ENCODE results near the gene FLNB.
A peak's percentile ranks its signal among the peaks of the same experiment; 100 is the strongest.

The FLNB gene

GRCh38 chr3:58063022-58063815, 55.0 kb downstream of the FLNB start:
- Histone ChIP-seq H3K23ac (ENCODE audit: low read length in 2 of 2) (no peak overlapping the region), H3K9ac (ENCODE audit: low read length) (peak overlapping the region; percentile 16), H3K4ac (ENCODE audit: low read depth in 1 of 2, low read length in 2 of 2) (peak overlapping the region in 1 of 2 experiments; percentile 29), H4K91ac (ENCODE audit: low read length) (peak overlapping the region; percentile 14), H3K4me1 (ENCODE audit: control insufficient read depth, insufficient read depth, low read depth, low read length) (peaks cover 42% of the 10 kb centered on the region), H2AFZ (ENCODE audit: low read depth, low read length) (no peak overlapping the region), H3K4me2 (ENCODE audit: low read length, poor library complexity, severe bottlenecking) (no peak overlapping the region), H3K79me1 (replicated peaks; ENCODE audit: low read length, poor library complexity, severe bottlenecking) (peaks cover 11% of the 10 kb centered on the region), H4K8ac (ENCODE audit: low read length) (peak overlapping the region; percentile 32), H2AK5ac (ENCODE audit: low read length, severe bottlenecking) (peak overlapping the region; percentile 33), H2BK120ac (ENCODE audit: low read depth, low read length) (peak overlapping the region; percentile 11), H3K27ac (ENCODE audit: low read length, poor library complexity, severe bottlenecking) (no peak overlapping the region), H3K4me3 (ENCODE audit: insufficient read depth in 1 of 2, low read depth in 1 of 2, low read length in 2 of 2) (peak overlapping the region in 1 of 2 experiments; percentile 59), H2BK12ac (ENCODE audit: low read length in 2 of 2) (peak overlapping the region; percentile 45 to 80), H3K36me3 (ENCODE audit: control insufficient read depth in 1 of 2, insufficient read depth in 2 of 2, low read depth in 1 of 2, low read length in 2 of 2) (peaks cover 0 to 3% of the 10 kb centered on the region in 2 experiments), H3K27me3 (ENCODE audit: control insufficient read depth in 1 of 2, insufficient read depth in 1 of 2, low read length in 2 of 2) (no peaks in the 10 kb centered on the region), H3K9me3 (ENCODE audit: control insufficient read depth, low read length) (no peaks in the 10 kb centered on the region), H3K18ac (ENCODE audit: low read depth in 1 of 2, low read length in 2 of 2) (peak overlapping the region in 1 of 2 experiments; percentile 67), H2BK15ac (ENCODE audit: low read depth, poor library complexity, severe bottlenecking) (no peak overlapping the region), H2BK5ac (ENCODE audit: low read depth, low read length, poor library complexity, severe bottlenecking) (no peak overlapping the region), H3K14ac (ENCODE audit: low read length in 2 of 2) (peak overlapping the region in 1 of 2 experiments; percentile 46)
- WGBS: 88% methylated on average over 11 of the region's 12 CpGs
- no peak for DNase-seq

GRCh38 chr3:58064923-58065638, 56.9 kb downstream of the FLNB start:
- Histone ChIP-seq H3K27me3 (ENCODE audit: control insufficient read depth in 1 of 2, insufficient read depth in 1 of 2, low read length in 2 of 2) (no peaks in the 10 kb centered on the region), H2BK12ac (ENCODE audit: low read length in 2 of 2) (peak overlapping the region in 1 of 2 experiments; percentile 45), H2BK120ac (ENCODE audit: low read depth, low read length) (no peak overlapping the region), H3K36me3 (ENCODE audit: control insufficient read depth in 1 of 2, insufficient read depth in 2 of 2, low read depth in 1 of 2, low read length in 2 of 2) (peaks cover 0 to 3% of the 10 kb centered on the region in 2 experiments), H3K4me2 (ENCODE audit: low read length, poor library complexity, severe bottlenecking) (no peak overlapping the region), H3K4me3 (ENCODE audit: insufficient read depth in 1 of 2, low read depth in 1 of 2, low read length in 2 of 2) (no peak overlapping the region), H3K9me3 (ENCODE audit: control insufficient read depth, low read length) (no peaks in the 10 kb centered on the region), H3K14ac (ENCODE audit: low read length in 2 of 2) (peak overlapping the region in 1 of 2 experiments; percentile 11), H4K8ac (ENCODE audit: low read length) (peak overlapping the region; percentile 78), H3K18ac (ENCODE audit: low read depth in 1 of 2, low read length in 2 of 2) (peak overlapping the region in 1 of 2 experiments; percentile 64), H3K27ac (ENCODE audit: low read length, poor library complexity, severe bottlenecking) (peak overlapping the region; percentile 63), H3K23ac (ENCODE audit: low read length in 2 of 2) (no peak overlapping the region), H2AFZ (ENCODE audit: low read depth, low read length) (no peak overlapping the region), H2BK15ac (ENCODE audit: low read depth, poor library complexity, severe bottlenecking) (no peak overlapping the region), H3K9ac (ENCODE audit: low read length) (no peak overlapping the region), H3K4me1 (ENCODE audit: control insufficient read depth, insufficient read depth, low read depth, low read length) (peaks cover 43% of the 10 kb centered on the region), H4K91ac (ENCODE audit: low read length) (peak overlapping the region; percentile 34), H3K4ac (ENCODE audit: low read depth in 1 of 2, low read length in 2 of 2) (no peak overlapping the region), H2AK5ac (ENCODE audit: low read length, severe bottlenecking) (peak overlapping the region; percentile 6), H2BK5ac (ENCODE audit: low read depth, low read length, poor library complexity, severe bottlenecking) (no peak overlapping the region), H3K79me1 (replicated peaks; ENCODE audit: low read length, poor library complexity, severe bottlenecking) (peaks cover 18% of the 10 kb centered on the region)
- WGBS: 98% methylated on average over 10 of the region's 10 CpGs
- DNase-seq: no peak

GRCh38 chr3:58065700-58066167, 57.5 kb downstream of the FLNB start:
- Histone ChIP-seq H2AFZ (ENCODE audit: low read depth, low read length) (no peak overlapping the region), H3K4me1 (ENCODE audit: control insufficient read depth, insufficient read depth, low read depth, low read length) (peaks cover 41% of the 10 kb centered on the region), H4K91ac (ENCODE audit: low read length) (peak overlapping the region; percentile 34), H3K36me3 (ENCODE audit: control insufficient read depth in 1 of 2, insufficient read depth in 2 of 2, low read depth in 1 of 2, low read length in 2 of 2) (peaks cover 0 to 3% of the 10 kb centered on the region in 2 experiments), H3K9me3 (ENCODE audit: control insufficient read depth, low read length) (no peaks in the 10 kb centered on the region), H3K4me3 (ENCODE audit: insufficient read depth in 1 of 2, low read depth in 1 of 2, low read length in 2 of 2) (no peak overlapping the region), H2BK5ac (ENCODE audit: low read depth, low read length, poor library complexity, severe bottlenecking) (peak overlapping the region; percentile 14), H3K4ac (ENCODE audit: low read depth in 1 of 2, low read length in 2 of 2) (peak overlapping the region in 1 of 2 experiments; percentile 13), H3K18ac (ENCODE audit: low read depth in 1 of 2, low read length in 2 of 2) (peak overlapping the region; percentile 61 to 64), H2BK120ac (ENCODE audit: low read depth, low read length) (no peak overlapping the region), H3K9ac (ENCODE audit: low read length) (no peak overlapping the region), H2BK15ac (ENCODE audit: low read depth, poor library complexity, severe bottlenecking) (no peak overlapping the region), H3K23ac (ENCODE audit: low read length in 2 of 2) (peak overlapping the region in 1 of 2 experiments; percentile 66), H3K27me3 (ENCODE audit: control insufficient read depth in 1 of 2, insufficient read depth in 1 of 2, low read length in 2 of 2) (no peaks in the 10 kb centered on the region), H2BK12ac (ENCODE audit: low read length in 2 of 2) (peak overlapping the region in 1 of 2 experiments; percentile 38), H3K27ac (ENCODE audit: low read length, poor library complexity, severe bottlenecking) (peak overlapping the region; percentile 63), H2AK5ac (ENCODE audit: low read length, severe bottlenecking) (peak overlapping the region; percentile 6), H3K79me1 (replicated peaks; ENCODE audit: low read length, poor library complexity, severe bottlenecking) (peaks cover 18% of the 10 kb centered on the region), H4K8ac (ENCODE audit: low read length) (peak overlapping the region; percentile 78), H3K4me2 (ENCODE audit: low read length, poor library complexity, severe bottlenecking) (no peak overlapping the region), H3K14ac (ENCODE audit: low read length in 2 of 2) (peak overlapping the region in 1 of 2 experiments; percentile 11)
- DNase-seq: no peak
- WGBS: 80% methylated on average over 4 of the region's 6 CpGs

DNA sequence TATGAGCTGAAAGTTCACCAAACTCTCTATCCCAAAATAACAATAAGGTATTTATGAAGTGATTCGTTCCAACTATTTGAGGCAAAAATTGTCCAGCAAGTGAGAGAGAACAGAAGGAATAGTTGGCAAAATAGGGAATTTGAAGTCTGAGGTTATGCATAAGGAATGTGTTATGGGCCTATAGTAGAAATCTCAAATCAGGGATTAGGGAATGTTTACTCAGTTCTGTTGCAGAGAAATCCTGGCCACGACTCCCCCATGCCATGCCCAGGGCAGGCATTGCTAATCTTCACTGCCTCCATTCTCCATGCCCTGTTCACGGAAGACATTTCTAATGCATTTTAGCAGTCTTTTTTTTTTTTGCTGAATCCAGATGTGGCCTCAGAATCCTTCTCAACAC, 58.6 kb downstream of the FLNB start:
- no peak overlapping the region for H2AK5ac ChIP-seq (ENCODE audit: low read length, severe bottlenecking)
- H4K8ac ChIP-seq (ENCODE audit: low read length): no peak overlapping the region
- no peaks in the 10 kb centered on the region for H3K27me3 ChIP-seq (ENCODE audit: control insufficient read depth in 1 of 2, insufficient read depth in 1 of 2, low read length in 2 of 2)
- 61% methylated on average over 3 of the region's 3 CpGs for WGBS
- H3K36me3 ChIP-seq (ENCODE audit: control insufficient read depth in 1 of 2, insufficient read depth in 2 of 2, low read depth in 1 of 2, low read length in 2 of 2): peaks cover 0 to 3% of the 10 kb centered on the region in 2 experiments
- no peak overlapping the region for H3K23ac ChIP-seq (ENCODE audit: low read length in 2 of 2)
- no peak for DNase-seq
- H3K14ac ChIP-seq (ENCODE audit: low read length in 2 of 2): no peak overlapping the region
- no peak overlapping the region for H3K4ac ChIP-seq (ENCODE audit: low read depth in 1 of 2, low read length in 2 of 2)
- peak overlapping the region; percentile 62 for H3K27ac ChIP-seq (ENCODE audit: low read length, poor library complexity, severe bottlenecking)
- no peak overlapping the region for H2BK15ac ChIP-seq (ENCODE audit: low read depth, poor library complexity, severe bottlenecking)
- H3K79me1 ChIP-seq (replicated peaks; ENCODE audit: low read length, poor library complexity, severe bottlenecking): peaks cover 16% of the 10 kb centered on the region
- no peak overlapping the region for H4K91ac ChIP-seq (ENCODE audit: low read length)
- no peak overlapping the region for H3K18ac ChIP-seq (ENCODE audit: low read depth in 1 of 2, low read length in 2 of 2)
- H3K9me3 ChIP-seq (ENCODE audit: control insufficient read depth, low read length): no peaks in the 10 kb centered on the region
- H3K9ac ChIP-seq (ENCODE audit: low read length): peak overlapping the region; percentile 38
- no peak overlapping the region for H2BK12ac ChIP-seq (ENCODE audit: low read length in 2 of 2)
- no peak overlapping the region for H2BK5ac ChIP-seq (ENCODE audit: low read depth, low read length, poor library complexity, severe bottlenecking)
- H3K4me2 ChIP-seq (ENCODE audit: low read length, poor library complexity, severe bottlenecking): no peak overlapping the region
- no peak overlapping the region for H2BK120ac ChIP-seq (ENCODE audit: low read depth, low read length)
- H3K4me3 ChIP-seq (ENCODE audit: insufficient read depth in 1 of 2, low read depth in 1 of 2, low read length in 2 of 2): no peak overlapping the region
- H2AFZ ChIP-seq (ENCODE audit: low read depth, low read length): no peak overlapping the region
- H3K4me1 ChIP-seq (ENCODE audit: control insufficient read depth, insufficient read depth, low read depth, low read length): peaks cover 43% of the 10 kb centered on the region

Measured in mesenchymal stem cell (in vitro differentiated cells and primary cell).